ENCODE data around the gene MTCL1. TPM values are rescaled to one million over a fixed set of nuclear protein-coding genes. Genes with fewer than 3 reads are reported as not detected.

MTCL1 gene
- total and polyA plus RNA-seq, 2 of the 8 experiments (the other 6 are each of a cell fraction or from before 2014, with no cell fraction given): 16.6 to 60.8 TPM

DNA sequence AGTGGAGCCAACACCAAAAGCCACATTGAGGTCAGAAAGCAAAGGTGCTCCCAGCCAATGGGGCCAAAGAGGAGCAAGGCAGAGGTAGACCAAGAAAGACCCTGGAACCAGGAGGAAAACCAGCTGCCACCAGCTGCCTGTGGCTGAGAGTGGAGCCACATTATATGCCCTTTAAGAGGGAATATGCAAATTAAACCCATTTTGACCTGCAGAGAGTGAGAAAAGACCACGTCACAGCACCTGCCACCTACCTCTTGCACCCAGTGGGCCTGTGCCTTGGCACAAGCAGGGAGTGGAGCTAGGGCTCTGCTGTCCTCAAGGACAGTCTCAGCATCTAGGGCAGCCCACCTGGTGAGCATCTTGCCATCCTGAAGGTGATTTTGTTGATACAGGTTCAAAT lies 161.3 kb downstream of the MTCL1 start:
- Histone ChIP-seq H2BK15ac (ENCODE audit: low read length) (no peak overlapping the region), H3K14ac (ENCODE audit: insufficient read length) (no peak overlapping the region), H2BK120ac (replicated peaks; ENCODE audit: low read depth, low read length) (no peak overlapping the region), H3K56ac (replicated peaks; ENCODE audit: insufficient read length, low read depth, low read length) (no peak overlapping the region), H2BK5ac (ENCODE audit: low read depth, low read length) (no peak overlapping the region), H4K20me1 (replicated peaks in 1 of 2; ENCODE audit: control insufficient read depth in 1 of 2, insufficient read depth in 2 of 2, low read length in 2 of 2) (no peaks in the 10 kb centered on the region), H3K27ac (ENCODE audit: low read depth, low read length) (no peak overlapping the region), H3K23me2 (ENCODE audit: low read depth, low read length) (no peaks in the 10 kb centered on the region), H4K8ac (ENCODE audit: extremely low read depth, insufficient read depth, low read length) (peak overlapping the region; percentile 15; the same call in 1 of the 2 replicates), H3K36me3 (ENCODE audit: control insufficient read depth in 2 of 4, insufficient read depth in 4 of 4, low read length in 3 of 4) (no peaks in the 10 kb centered on the region; a peak in 1 of 8 replicates), H3K23ac (ENCODE audit: insufficient read length) (no peak overlapping the region), H2BK20ac (ENCODE audit: low read length) (no peak overlapping the region), H3K27me3 (replicated peaks in 1 of 4; ENCODE audit: control insufficient read depth in 3 of 4, extremely low read depth in 1 of 4, insufficient read depth in 3 of 4, low read length in 3 of 4) (peaks cover 0 to 2% (median 0%) of the 10 kb centered on the region in 4 experiments; a peak in 1 of 7 replicates), H3K4ac (replicated peaks; ENCODE audit: insufficient read length, low read depth, low read length) (no peak overlapping the region), H2AFZ (ENCODE audit: low read length) (no peak overlapping the region), H3K4me1 (replicated peaks in 1 of 4; ENCODE audit: control insufficient read depth in 3 of 4, insufficient read depth in 4 of 4, low read length in 3 of 4) (no peaks in the 10 kb centered on the region), H2BK12ac (ENCODE audit: low read depth, low read length) (no peak overlapping the region), H4K5ac (ENCODE audit: insufficient read length, low read depth, low read length) (no peak overlapping the region), H3K79me2 (ENCODE audit: control insufficient read depth in 1 of 2, insufficient read depth in 2 of 2, low read length in 2 of 2) (no peaks in the 10 kb centered on the region), H3K79me1 (ENCODE audit: low read depth, low read length) (no peaks in the 10 kb centered on the region), H2AK5ac (ENCODE audit: low read depth, low read length) (no peak overlapping the region), H3K9me3 (ENCODE audit: insufficient read depth in 2 of 2, low read depth in 1 of 2, low read length in 1 of 2) (no peaks in the 10 kb centered on the region; a peak in 1 of 4 replicates), H3K9ac (replicated peaks in 1 of 4; ENCODE audit: extremely low read depth in 1 of 4, low read depth in 3 of 4, low read length in 3 of 4) (no peak overlapping the region), H3K4me2 (ENCODE audit: insufficient read depth in 1 of 2, low read depth in 2 of 2, low read length in 2 of 2) (no peak overlapping the region), H3K4me3 (ENCODE audit: extremely low read depth in 1 of 4, insufficient read depth in 2 of 4, low read depth in 3 of 4, low read length in 4 of 4) (no peak overlapping the region), H3K18ac (ENCODE audit: extremely low read depth, low read length) (no peak overlapping the region), H4K91ac (replicated peaks; ENCODE audit: insufficient read length, low read length) (no peak overlapping the region)
- ChIA-PET CTCF (ENCODE audit: partially characterized antibody) (interaction anchor here (1.8 to 1.9 kb wide), 2 partner anchors 10 to 121 kb away, joined by 6 to 7 read pairs; no protein-coding TSS in a partner anchor), POLR2A (ENCODE audit: partially characterized antibody) (no interaction called here)
- no peak for FAIRE-seq
- no peak for DNase-seq (ENCODE audit: low read depth in 1 of 2, low spot score in 2 of 2)
- WGBS, 2 experiments (ENCODE audit: extremely low coverage in 1 of 2, insufficient coverage in 1 of 2, insufficient read length in 1 of 2, insufficient replicate concordance in 2 of 2, low coverage in 1 of 2, low lambda C conversion rate in 2 of 2, missing lambda C conversion rate in 1 of 2): 87% methylated on average over 1 of the region's 1 CpG; no CpG with 5 or more reads in 1 of the 2 experiments
- TF ChIP-seq EZH2 (IDR thresholded peaks at IDR 0.05; ENCODE audit: low read depth, low read length, severe bottlenecking) (no peak), YY1 (IDR thresholded peaks at IDR 0.05; ENCODE audit: low read depth, low read length) (no peak), BRCA1 (IDR thresholded peaks at IDR 0.05; ENCODE audit: low read depth, low read length) (no peak), BACH1 (IDR thresholded peaks at IDR 0.05; ENCODE audit: low read length) (no peak), SP1 (IDR thresholded peaks at IDR 0.05; ENCODE audit: low read depth, low read length) (no peak), SIX5 (IDR thresholded peaks at IDR 0.05; ENCODE audit: low read depth, low read length) (no peak), SP4 (IDR thresholded peaks at IDR 0.05; ENCODE audit: low read length) (no peak), RFX5 (IDR thresholded peaks at IDR 0.05; ENCODE audit: borderline replicate concordance, low read depth, low read length) (no peak), PHF8 (conservative IDR thresholded peaks at IDR 0.05; ENCODE audit: low read depth, low read length) (no peak), NANOG (IDR thresholded peaks at IDR 0.05; ENCODE audit: insufficient read depth, low read depth, low read length, poor library complexity, severe bottlenecking) (no peak), TBP (IDR thresholded peaks at IDR 0.05; ENCODE audit: low read depth, low read length) (no peak), ASH2L (IDR thresholded peaks at IDR 0.05; ENCODE audit: low read length) (no peak)
- TF ChIP-seq, protein P1, sequence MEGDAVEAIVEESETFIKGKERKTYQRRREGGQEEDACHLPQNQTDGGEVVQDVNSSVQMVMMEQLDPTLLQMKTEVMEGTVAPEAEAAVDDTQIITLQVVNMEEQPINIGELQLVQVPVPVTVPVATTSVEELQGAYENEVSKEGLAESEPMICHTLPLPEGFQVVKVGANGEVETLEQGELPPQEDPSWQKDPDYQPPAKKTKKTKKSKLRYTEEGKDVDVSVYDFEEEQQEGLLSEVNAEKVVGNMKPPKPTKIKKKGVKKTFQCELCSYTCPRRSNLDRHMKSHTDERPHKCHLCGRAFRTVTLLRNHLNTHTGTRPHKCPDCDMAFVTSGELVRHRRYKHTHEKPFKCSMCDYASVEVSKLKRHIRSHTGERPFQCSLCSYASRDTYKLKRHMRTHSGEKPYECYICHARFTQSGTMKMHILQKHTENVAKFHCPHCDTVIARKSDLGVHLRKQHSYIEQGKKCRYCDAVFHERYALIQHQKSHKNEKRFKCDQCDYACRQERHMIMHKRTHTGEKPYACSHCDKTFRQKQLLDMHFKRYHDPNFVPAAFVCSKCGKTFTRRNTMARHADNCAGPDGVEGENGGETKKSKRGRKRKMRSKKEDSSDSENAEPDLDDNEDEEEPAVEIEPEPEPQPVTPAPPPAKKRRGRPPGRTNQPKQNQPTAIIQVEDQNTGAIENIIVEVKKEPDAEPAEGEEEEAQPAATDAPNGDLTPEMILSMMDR (IDR thresholded peaks at IDR 0.05; ENCODE audit: control extremely low read depth in 1 of 3, insufficient read depth in 1 of 3, low read depth in 1 of 3, low read length in 3 of 3): no peak
